ENCODE data around the gene ALG9.

- TF ChIP-seq CTCF (IDR thresholded peaks at IDR 0.05; ENCODE audit: insufficient read depth, low read depth, low read length), result no peak
- TF ChIP-seq EZH2 (IDR thresholded peaks at IDR 0.05; ENCODE audit: insufficient read depth, low read length), result no peak
Observed at GRCh38 chr11:111739299-111739698, 132.1 kb downstream of the ALG9 start.
